GM19240 (cell line): ENCODE measurements around the gene SSH3.
"Not testable (repeated sequence)": the region's sequence is repeated elsewhere in the genome, so short reads cannot be mapped to it uniquely, and the experiment has no call there.

ENCODE experiments used
- DNase-seq: peaks from one replicate; pipeline ENCODE4 v3.0.0; 2011; ENCODE audit warnings: low spot score; ENCODE audit not compliant: insufficient read length

The SSH3 gene

GRCh38 chr11:67310246-67311050 is 7.1 kb downstream of the SSH3 start:
- no peak for DNase-seq

- DNase-seq = no peak
Observed at GRCh38 chr11:67311051-67311555, 7.8 kb downstream of the SSH3 start.

GRCh38 chr11:67311556-67312082 is 8.3 kb downstream of the SSH3 start:
- DNase-seq = no peak

GRCh38 chr11:67312187-67313021 is 9.1 kb downstream of the SSH3 start:
- no peak for DNase-seq

DNA sequence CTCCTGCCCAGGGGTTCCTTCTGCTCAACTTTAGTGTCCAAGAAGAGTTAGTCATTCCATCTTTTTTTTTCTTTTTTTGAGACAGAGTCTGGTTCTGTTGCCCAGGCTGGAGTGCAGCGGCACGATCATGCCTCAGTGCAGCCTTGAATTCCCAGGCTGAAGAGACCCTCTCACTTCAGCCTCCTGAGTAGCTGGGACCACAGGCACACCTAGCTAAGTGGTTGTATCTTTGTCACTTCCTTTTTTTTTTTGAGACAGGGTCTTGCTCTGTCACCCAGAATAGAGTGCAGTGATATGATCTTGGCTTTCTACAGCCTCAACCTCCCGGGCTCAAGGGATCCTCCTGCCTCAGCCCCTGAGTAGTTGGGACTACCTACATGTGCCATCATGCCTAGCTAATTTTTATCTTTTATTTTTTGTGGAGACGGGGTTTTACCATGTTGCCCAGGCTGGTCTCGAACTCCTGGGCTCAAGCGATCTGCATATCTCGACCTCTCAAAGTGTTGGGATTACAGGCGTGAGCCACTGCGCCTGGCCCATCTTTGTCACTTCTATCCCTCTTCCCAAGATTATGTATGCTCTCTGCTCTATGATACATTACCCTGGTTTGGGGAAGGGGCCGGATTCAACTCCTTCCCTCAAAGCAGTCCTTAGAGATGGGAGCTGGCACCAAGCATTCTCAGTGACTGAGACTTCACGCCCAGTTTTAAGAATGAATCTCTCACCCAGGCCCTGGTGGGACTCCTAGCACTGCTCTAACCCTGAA is 10.0 kb downstream of the SSH3 start:
- no peak for DNase-seq

GRCh38 chr11:67314218-67314617 is 10.9 kb downstream of the SSH3 start:
- no peak for DNase-seq

- no peak for DNase-seq
Observed at GRCh38 chr11:67315325-67315909, 12.1 kb downstream of the SSH3 start.

DNA sequence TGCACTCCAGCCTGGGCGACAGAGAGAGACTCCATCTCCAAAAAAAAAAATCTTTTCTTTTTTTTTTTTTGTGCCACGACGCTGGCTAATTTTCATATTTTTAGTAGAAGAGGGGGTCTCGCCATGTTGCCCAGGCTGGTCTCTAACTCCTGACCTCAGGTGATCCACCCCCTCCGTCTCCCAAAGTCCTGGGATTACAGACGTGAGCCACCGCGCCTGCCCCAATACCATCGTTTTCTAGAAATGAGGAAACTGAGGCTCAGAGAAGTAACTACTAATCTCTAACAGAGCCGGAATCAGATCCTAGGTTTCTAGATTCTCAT is 13.5 kb downstream of the SSH3 start:
- no peak for DNase-seq

GRCh38 chr11:67317205-67317887 is 14.0 kb downstream of the SSH3 start:
- DNase-seq = peak; percentile 99

DNA sequence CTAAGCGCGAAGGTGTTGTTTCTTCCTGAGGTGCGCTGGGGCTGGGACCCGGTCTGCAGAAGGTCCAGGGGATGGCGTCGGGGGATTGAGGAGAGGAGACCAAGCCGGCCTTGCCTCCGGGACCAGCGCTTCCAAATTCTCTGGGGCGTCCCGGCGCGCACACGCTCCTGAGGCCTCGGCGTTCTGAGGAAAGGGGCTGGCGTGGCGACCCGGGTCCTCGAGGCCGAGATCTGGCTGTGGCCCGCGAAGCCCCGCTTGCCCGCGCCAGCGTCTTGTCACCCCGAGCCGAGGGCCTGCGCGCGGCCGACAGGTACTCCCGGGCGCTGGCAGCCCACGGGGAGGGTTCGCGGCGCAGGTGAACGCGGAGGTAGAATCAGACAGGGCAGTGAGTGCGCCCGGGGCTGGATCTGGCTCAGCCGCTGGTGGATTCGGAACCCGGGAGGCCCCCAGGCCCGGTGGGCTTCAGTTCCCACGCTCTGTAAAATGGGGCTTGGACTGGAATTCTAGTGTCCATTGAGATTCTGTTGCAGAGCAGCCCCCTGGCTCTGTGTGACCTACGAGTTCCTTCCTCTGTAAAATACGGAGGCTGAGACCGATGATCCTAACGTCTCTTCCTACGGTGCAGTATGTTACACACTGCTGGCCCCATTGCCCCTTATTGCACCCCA is 14.7 kb downstream of the SSH3 start:
- peak; percentile 29 for DNase-seq

DNA sequence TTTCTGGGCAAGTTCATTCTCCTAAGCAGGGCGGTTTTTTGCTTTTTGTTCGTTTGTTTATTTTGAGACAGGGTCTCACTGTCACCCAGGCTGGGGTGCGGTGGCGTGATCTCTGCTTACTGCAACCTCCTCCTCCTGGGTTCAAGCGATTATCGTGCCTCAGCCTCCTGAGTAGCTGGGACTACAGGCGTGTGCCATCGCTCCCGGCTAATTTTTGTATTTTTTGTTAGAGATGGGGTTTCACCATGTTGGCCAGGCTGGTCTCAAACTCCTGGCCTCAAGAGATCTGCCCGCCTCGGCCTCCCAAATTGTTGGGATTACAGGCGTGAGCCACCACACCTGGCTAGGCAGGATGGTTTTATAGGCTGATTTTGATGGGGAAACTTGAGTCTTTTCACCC is 15.5 kb downstream of the SSH3 start:
- DNase-seq = not testable (repeated sequence)

DNA sequence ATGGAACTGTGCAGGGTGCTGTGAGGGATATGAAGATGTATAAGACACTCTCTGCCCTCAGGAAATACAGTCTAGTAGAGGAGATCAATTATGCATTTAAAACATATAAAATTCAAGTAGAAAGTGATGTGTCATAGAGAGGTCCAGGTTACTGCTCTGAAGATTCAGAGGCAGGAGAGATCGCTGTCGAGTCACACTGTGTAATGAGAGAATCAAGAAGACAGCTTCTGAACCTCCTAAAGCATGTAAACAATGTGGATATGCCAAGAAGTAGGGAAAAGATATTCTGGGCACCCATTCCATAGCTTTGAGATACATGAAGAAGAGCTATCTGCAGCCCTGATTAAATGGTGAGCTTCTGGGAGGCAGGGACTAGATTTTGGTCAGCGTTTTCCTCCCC is 16.7 kb downstream of the SSH3 start:
- DNase-seq = no peak

DNA sequence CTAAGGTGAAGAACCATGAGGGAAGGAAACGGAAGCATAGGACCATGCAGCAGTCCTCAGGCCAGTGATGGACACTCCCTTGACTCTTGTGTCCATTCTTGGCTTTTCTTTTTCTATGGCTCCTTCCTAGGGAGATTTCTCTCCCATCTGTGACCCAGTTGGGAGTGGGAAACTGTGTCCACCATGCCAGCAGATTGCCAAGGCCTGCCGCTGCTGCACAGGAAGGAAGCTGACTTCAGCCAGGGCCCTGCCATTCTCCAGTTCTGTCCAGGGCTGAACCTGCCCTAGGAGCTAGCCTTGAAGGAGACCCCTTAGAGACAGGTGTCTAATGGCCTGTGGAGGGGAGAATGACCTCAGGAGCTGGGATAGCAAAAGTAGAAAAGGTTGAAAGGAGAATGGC is 17.4 kb downstream of the SSH3 start:
- DNase-seq = no peak

DNA sequence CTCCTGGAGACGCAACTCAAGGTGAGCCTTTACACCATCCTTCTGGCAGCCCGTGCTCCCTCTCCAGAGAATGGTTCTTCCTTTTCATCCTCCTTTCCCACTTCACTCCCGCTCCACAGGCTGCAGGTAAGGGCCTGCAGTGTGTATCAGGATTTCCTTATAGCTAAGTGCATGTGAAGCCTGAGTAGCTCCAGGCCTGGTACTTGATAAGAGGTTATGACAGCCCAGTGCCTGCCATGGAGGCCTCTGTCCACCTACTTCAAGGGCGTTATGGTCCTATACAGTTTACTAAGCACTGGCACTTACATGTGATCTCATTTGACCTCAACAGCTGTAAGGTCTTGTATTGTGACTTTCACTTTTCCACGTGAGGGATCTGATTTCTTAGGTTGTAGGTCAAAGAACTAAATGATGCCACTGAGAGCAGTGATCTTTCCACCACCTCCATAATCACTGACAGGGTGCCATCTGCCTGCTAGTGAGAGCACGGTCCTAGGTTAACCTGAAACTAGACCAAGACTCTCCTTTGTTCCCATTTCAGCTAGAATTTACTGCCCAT is 18.1 kb downstream of the SSH3 start:
- no peak for DNase-seq

DNA sequence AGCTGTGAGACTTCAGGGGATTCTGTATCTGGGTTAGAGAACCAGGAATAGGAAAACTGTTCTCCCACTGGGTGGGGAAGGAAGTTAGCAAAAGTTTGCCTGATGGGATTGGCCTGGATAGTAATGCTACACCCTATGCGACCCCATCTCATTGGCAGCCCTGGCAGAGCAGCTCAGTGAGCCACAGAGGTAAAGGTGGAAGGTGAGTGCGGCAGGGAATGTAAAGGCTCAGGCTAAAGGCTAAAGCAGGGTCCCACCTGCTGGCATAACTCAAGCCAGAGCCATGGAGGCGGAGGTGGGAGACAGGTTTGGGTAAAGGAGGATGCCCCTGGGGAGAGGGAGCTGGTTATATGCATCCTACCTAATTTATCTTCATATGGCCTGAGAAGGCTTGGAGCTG is 18.7 kb downstream of the SSH3 start:
- DNase-seq = no peak

- no peak for DNase-seq
Observed at GRCh38 chr11:67323526-67323925, 20.2 kb downstream of the SSH3 start.

GRCh38 chr11:67332081-67332691 is 28.9 kb downstream of the SSH3 start:
- no peak for DNase-seq

GRCh38 chr11:67337257-67337656 is 33.9 kb downstream of the SSH3 start:
- no peak for DNase-seq

DNA sequence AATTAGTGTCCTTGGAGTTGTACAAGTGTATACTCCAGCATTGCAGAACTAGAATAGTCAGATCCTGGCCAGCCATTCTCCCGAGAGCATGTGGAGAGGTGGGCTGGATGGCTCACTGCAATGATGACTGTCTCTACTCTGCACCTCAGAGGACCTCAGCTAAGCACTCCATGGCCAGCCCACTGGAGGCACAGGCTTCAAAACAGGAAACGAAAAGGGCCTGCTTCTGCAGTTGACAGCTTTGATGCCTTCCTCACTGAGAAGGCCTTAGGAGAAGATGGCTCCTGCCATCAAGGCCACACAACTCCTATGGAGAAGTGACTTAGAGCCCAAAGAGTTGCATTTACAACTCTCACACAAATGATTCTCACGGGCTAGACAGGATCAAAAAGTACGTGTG is 40.9 kb downstream of the SSH3 start:
- DNase-seq = no peak
